Stimulated activated CD8-positive, alpha-beta memory T cell treated with anti-CD3 and anti-CD28 coated beads, Interleukin-2, amount 100 ng/mL, for 48 hours (primary cell): ENCODE results near the gene NMT1.

Experiments
- DNase-seq, 2 donors: peaks; one replicate each; pipeline ENCODE4 v3.0.0-alpha.2; 2020; ENCODE audit warnings: low read depth in 2 of 2

NMT1 gene

DNA sequence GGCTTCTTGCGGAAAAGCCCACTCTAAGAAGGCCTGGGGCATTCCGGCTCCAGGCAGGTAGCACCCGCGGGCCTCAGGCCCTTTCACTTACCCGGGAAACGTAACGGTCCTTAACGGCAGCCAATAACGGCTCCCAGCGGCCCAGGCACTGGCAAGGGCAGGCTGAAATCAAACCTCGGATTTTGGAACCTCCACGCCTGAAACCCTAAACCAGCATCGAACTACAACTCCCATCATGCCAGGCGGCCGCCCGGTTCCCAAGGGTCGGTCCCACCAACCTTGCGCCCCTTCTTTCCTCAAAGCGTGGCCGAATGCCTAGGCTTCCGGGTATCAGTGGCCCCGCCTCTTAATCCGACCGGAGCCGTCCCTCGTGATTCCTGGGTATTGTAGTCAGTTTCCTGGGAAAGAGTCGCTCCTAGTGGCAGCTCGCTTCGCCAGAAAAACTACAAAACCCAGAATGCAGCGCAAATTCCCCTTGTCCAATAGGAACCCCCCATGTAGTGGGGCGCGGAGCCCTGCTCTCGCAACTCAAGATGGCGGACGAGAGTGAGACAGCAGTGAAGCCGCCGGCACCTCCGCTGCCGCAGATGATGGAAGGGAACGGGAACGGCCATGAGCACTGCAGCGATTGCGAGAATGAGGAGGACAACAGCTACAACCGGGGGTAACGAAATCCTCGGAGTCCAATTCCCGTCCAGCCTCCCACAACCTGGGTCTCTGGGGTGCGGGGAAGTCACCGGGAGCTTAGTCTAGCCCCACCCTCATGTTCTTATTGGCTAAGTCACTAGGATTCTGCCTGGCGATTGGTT lies at the start of gene NMT1:
TSS of gene NMT1 (plus strand) at position 521 of the 809 bp plus-strand sequence. CDS start at position 534, 13 bp downstream.
- peak; percentile 84 to 93 for DNase-seq

- DNase-seq, result no peak
These were observed 49.4 kb upstream of the NMT1 start for GRCh38 chr17:45011767-45012166.

DNA sequence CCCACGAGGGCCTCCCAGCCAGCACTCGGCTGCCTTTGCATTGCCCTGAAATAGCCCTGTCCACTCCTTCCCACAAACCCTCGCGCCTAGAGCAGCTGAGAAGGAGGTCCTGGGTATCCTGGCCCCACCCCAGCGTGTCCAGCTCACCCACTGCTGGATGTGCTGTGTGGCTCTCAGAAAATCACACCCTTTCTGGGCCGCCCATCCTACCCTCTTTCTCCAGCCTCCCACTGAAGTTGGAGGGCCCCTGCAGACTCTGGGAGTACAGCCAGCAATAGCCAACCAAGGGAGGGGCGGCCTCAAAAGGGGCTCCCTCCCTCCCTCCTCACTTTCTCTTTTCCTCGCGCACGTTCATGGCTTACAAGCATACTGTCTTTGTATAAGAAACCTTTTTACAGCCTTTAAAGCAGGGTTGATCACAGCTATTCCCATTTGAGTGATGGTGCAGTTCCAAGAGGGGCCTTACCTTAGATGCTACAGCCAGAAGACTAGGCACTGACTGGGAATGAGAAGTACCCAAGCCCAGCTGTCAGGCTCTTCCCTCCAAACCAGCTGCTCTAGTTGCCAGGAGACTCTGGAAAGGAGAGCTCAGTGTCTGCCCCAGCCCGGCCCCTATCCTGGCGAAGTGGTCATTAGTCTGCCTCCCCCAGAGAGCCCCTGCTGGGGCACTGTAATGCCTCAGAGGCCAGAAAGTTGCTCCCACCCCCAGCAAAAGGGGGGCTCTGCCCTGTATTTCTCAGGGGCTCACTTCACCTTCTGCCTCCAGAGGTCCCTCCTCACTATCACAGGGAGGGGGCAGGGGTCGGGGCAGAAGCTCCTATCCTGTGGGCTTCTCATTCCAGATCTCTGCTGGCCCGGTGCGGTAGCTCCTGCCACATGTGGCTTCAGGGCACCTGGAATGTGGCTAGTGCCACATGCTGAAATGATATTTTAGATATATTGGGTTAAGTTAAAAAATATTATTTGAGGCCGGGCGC lies 47.8 kb upstream of the NMT1 start:
- DNase-seq, result no peak

DNA sequence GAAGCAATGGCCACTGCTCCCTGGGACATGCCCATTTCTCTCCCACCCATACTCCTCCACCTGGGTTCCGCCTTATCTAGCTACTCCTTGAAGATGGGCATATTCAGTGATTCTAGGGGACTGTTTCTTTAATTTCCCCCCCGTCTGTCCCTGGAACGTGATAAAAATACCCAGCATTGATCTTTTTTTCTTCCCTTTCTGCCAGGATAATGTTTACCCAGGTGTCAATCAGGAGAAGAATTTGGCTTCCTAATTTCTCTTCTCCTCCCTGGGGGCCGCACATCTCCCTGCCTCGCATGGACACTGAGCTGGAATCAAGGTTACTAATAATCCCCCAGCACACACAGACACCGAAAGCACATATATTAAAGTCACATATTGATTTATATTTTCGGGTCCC lies 44.9 kb upstream of the NMT1 start:
- no peak for DNase-seq

GRCh38 chr17:45016823-45017222 lies 44.3 kb upstream of the NMT1 start:
- no peak for DNase-seq

DNA sequence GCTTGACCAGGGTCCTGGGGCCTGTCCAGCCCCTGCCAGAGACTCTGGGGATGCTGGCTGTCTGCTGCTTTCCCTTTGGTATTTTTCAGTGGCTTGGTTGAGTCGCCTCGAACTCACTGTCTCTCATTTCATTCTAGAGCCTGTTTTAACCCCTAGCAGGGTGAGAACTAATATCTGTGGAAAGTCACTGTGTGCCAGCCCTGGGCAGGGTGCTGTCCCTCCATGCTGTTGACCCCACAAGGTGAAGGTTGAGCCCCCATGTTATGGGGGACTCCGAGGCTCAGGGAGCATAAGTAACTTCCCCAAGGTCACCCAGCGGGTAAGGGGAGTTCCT lies 42.6 kb upstream of the NMT1 start:
- DNase-seq, result no peak

GRCh38 chr17:45018848-45019711 lies 42.0 kb upstream of the NMT1 start:
- peak; percentile 21 to 25 for DNase-seq

DNA sequence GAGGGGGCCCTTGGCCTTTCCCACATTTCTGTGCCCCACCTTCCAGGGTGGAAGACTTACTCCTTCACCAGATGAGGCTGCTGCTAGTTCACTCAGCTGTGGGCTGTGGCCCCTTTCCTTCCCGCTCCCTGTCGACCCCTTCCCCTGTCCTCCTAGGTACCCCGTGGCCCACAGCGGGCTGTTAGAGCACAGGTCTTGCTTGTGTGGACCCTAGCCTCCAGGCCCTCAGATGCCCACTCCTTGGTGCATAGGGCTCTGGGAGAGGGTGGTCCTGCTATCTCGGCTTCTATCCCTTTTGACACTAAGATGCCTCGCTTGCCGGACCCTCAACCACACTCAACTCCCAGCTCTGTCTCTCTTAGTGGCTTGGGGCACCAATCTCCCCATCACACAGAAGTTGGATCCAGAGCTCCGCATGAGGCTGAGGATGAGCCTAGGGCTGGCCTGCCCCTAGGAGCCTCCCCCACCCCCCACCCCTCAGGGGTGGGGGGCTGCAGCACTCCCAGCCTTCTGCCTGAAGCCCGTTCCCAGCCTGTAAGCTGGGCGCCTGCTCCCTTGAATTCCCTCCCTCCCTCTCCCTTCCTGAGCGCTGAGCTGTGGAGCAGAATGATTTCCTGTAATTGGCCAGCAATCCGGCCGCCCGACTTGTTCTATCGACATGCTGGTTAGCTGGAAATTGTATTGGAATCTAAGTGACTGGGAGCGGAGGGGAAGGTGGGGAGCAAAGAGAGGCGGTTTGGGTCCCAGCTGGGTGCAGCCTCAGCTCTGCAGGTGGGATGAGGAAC lies 40.6 kb upstream of the NMT1 start:
- no peak for DNase-seq

DNA sequence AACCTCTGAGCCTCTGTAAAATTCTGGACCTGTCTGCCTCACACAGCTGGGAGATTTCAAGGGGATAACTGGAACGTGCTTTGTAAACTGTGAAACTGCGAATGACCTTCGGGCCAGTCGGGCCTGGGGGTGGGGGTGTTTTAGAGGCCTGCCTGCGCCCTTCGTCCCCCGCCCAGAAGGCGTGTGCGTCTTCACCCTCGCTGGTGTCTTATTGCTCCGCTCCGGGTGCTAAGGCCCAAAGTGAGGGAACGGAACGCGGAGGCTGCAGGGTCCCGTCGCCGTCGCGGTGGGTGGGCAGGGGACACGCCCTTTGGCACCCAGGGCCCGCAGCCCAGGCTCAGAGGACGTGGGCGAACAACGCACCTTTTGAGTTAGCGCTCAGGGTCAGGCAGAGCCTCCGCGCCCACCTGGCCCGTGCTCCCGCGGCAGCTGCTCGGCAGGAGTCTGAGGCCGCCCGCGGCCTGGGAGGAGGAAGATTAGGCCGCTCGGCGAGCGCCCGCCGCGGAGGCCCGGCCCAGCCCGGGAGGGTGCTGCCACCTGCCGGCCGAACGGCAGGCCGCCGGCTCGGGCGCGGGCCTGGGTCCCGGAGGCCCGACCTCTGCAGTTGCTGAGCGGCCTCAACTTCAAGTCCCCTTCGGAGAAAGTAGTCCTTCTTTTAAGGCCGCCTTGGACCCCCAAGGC lies 39.4 kb upstream of the NMT1 start:
- peak; percentile 54 to 59 for DNase-seq

- no peak for DNase-seq
These were observed 38.8 kb upstream of the NMT1 start for GRCh38 chr17:45022288-45022648.

DNA sequence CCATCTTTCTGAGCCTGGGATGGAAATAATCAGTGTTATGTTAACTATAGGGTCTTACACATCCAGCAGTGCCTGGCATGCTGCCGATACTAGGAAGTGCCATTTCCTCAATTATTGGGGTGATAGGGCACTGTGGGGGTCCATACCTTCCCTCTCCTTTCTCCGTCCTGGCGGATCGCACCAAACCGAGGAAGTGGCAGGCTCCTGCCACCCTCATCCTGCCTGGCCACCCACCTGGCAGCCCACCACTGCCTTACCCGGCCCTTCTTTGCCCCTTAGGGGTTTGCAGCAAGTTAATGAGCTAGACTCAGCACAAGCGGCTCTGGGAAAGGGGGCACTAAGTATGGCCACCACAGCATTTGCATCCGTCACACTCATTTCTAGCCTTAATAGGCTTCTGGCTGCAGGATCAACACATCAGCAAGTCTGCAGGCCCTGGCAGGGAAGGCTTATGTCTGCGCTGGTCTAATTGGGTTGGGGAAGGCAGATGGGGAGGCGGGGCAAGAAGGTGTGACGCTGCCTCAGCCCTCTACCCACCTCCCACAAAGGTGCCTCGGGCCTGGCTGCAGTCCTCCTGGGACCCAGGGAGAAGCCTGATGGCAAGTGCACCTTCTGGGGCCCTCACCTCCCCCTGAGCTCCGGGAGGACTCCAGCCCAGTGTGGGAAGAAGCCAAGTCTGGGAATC lies 38.3 kb upstream of the NMT1 start:
- no peak for DNase-seq

DNA sequence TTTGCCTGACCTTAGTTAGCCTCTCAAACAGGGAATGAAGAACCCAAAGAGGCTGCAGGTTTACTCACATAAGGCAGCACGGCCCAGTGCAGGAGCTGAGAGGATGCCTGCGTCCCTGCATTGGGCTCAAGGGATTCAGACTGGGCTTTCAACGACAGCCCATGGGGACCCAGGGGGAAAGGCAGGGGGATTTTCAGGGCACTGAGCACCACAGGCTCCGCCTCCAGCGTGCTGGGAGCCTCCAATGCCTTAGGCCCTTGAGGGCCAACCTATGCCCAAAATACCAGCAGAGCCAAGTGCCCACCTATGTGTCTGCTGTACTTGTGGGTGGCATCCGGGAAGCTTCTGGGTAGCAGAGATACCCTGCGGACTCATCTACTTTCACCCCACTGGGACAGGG lies 32.0 kb upstream of the NMT1 start:
- no peak for DNase-seq

DNA sequence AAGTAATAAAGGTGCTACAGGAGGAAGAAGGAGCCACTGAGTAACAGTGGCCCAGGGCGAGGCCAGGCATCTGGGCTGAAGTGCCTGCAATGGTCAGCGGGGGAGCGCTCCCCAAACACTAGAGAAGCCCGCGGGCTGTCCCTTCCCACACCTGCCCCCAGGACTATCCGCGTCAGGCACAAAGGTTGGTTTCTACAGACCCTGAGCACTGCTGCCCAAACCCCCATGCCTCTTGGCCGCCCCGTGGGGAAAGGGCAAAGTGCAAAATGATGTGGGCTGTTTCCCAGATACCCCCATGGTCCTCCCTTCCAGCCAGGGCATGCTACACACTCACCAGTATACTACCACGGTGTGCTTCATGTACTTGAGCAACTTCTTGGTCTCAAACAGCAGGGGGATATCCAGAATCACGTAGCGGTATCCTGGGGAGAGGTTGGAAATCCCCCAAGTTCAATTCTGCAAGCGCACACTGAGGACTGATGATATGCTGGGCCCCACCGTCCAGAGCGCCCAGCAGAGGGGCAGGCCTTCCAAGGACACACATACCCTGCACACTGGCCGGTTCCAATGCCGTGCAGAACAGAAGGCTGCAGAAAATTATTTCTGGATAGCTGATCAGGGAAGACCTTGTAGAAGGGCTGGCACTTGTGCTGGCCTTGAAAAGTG lies 31.2 kb upstream of the NMT1 start:
- DNase-seq, result no peak

DNA sequence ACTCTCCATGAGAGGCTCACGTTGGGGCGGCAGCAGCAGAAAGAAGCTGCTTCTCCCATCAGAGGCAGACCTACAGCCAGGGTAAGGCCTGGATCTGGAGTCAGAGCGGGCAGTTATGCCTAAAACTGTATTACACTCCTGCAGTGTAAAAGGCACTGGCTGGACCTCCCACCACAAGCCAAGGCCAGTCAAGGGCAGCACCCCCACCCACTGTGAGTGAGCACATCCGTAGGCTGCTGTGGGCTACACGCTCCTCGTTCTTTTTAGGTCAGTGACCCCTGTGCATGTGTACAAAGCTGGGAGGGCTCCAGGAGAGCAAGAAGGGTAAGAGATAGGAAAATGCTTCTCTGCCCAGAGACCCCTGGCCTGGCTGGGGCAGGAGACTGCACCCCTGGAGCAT lies 30.4 kb upstream of the NMT1 start:
- DNase-seq, result no peak

DNA sequence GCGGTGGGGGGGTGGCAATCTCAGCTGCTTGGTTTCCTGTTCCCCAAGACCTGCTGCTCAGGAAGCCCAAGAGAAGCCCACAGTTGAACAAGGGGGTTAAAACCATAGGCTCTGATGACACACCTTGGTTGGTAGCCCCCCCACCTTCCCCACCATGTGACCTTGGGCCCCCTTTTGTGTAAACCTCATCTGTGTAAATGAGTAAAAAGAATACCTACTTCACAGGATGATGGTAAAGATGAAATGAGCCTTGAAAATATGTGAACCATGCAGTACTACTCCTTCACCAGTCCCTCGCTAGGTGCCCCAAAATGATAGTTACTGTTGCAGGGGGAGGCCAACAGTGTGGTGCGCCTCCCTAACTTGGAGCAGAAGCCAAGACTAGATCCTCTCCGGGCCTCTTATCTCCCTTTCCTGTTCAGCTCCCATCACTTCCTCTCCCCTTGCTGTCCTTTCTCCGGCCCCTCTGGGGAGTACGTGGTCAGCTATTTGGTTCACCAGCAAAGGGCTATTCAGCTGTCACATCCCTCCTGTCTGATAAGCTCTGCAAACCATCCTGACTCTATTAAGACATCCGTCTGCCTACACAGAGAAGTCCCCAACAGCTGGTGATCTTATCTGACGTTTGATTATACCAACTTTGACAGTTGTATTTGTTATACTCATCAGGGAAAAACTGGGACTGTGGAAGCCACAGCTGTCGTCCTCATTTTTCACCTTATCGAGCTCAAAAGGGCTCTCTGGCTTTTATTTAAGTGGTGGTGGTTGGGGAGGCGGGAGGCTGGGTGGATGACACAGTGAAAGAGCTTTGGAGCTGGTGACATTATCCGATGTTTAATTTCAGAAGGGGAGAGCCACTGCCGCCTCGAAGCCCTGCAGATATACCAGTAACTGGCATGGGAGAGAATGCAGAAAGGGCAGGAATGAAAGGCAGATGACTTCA lies 29.6 kb upstream of the NMT1 start:
- DNase-seq, result no peak

GRCh38 chr17:45032174-45032541 lies 29.0 kb upstream of the NMT1 start:
- DNase-seq, result no peak

DNA sequence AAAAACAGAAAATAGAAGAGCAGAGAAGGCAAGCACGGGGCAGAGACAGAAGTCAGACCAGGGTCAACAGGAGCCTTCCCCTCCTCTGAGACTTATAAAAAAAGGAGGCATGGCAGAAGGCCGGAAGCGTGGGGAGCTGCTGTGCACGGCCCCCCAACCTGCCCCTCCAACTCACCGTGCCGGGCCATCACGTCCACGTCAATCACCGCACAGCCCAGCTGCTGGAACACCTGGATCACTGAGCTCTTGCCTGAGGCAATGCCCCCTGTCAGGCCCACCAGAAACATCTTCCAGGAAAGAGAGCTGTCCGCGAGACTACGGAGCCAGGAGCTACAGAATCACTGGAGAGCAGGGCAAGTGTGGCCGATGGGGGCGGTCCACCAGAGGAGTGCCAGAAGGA lies 26.5 kb upstream of the NMT1 start:
- no peak for DNase-seq

DNA sequence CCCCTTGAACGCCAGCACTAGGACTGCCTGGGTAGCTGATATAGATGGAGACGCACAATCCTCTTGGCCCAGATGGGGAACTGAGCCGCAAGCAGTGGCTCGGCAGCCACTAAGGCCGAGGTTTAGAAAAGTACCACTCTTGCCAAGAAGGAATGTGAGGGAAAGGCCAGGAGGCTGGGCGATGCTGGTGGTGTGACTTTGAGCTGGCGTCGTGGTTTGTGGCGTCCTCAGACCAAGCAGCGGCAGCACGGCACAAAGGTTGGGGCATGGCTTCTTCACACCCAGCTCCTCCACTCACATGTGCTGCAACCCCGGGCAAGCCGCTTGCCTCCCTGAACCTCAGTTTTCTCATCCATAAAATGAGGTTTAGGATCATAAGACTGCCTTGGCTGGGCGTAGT lies 25.3 kb upstream of the NMT1 start:
- no peak for DNase-seq
